GM21619 (cell line): ENCODE results near the gene OBP2B.
"Not testable (repeated sequence)": the region's sequence is repeated elsewhere in the genome, so short reads cannot be mapped to it uniquely, and the experiment has no call there.

Source experiments
- ATAC-seq: cut with Tn5 transposase; IDR thresholded peaks from one replicate; pipeline ENCODE4 v1.9.1; 2021; ENCODE audit not compliant: unreplicated experiment

The OBP2B gene

DNA sequence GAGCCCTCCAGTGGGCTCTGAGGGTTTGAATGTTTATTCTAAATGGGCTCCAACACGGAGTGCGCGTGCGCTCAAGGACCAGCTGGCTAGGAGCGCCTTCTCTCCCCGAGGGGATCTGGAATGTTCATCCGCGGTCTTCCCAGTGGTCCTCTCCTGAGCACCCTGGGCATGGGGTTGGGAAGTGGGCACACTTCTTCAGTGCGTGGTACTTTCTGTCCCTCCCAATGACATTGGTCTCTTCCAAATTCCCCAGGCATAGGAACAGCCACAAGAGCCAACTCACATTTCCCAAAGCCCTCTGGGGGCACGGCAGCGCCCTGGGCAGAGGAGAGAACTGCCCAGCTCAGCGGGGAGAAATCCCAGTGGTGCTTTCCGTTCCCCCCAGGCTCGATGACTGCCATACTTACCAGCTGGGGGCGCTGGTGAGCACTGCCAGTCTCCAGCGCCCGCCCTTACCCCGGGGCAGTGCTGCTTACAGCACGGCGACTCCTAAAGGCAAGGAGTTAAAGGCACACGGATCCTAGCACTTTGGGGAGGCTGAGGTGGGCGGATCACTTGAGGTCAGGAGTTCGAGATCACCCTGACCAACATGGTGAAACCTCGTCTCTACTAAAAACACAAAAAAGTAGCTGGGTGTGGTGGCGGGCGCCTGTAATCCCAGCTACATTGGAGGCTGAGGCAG, 29.9 kb upstream of the OBP2B start:
- ATAC-seq: no peak

DNA sequence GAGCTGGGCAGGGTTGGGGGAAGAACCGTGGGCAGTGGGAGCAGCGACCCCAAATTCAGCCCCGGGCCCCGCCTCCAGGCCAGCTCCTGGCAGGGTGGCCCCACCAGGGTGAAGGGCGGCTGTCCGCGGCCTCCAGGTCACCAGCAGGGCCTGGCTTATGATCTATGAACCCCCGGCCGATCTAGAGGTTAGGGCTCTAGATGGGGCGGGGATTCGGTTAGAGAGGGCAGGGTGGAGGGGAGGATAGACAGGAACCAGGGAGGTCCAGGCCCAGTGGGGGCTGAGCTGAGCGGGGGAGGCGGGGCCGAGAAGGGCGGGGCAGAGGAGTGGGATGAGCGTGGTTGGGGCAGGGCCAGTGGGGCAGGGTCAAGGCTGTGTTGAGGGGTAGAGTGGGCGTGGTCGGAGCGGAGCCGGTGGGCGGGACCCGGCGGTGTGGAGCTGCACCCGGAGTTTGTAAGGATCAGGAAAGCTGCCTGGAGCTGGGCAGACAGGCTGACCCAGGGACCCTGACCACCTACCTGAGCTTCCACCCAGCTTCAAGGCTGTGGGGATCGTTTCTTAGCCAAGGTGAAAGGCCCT, 29.3 kb upstream of the OBP2B start:
- no peak for ATAC-seq

GRCh38 chr9:133237035-133237731, 28.1 kb upstream of the OBP2B start:
- ATAC-seq: no peak

GRCh38 chr9:133236291-133237034, 27.4 kb upstream of the OBP2B start:
- not testable (repeated sequence) for ATAC-seq

GRCh38 chr9:133235549-133236222, 26.6 kb upstream of the OBP2B start:
- no peak for ATAC-seq

GRCh38 chr9:133234577-133235322, 25.7 kb upstream of the OBP2B start:
- ATAC-seq: no peak

DNA sequence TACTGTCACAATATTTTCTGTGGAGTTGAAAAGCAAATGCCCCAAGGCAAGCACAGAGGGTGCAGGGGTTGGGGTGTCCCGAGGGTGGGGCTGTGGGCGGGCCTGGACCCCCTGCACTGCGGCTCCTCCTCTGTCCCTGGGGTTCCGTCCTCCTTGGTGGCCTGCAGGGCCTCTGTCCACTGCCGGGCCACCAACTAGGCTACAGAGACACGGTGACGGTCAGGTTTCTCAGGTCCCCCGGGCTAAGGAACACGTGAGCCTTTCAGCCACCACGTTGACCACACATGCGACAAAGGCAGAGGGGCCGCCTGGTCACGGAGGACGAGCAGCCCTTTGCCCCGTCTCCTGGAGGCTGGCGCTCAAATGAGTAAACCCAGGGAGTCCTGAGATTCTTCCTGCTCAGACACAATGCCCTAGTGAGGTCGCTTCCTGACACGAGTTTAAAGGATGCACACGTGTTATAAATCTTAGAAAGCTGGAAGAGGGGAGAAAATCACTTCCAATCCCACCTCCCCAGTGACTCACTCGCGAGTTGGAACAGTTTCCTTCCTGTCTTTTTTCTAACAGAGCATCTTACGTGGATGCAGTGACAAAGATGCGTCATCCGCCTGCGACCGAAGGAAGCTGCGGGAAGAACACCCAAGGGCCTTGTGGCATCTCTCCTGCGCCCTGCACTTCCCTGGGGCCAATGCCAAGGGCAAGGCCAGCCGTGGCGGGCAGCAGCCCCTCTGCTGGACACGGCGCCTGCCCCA, 24.8 kb upstream of the OBP2B start:
- ATAC-seq: no peak

DNA sequence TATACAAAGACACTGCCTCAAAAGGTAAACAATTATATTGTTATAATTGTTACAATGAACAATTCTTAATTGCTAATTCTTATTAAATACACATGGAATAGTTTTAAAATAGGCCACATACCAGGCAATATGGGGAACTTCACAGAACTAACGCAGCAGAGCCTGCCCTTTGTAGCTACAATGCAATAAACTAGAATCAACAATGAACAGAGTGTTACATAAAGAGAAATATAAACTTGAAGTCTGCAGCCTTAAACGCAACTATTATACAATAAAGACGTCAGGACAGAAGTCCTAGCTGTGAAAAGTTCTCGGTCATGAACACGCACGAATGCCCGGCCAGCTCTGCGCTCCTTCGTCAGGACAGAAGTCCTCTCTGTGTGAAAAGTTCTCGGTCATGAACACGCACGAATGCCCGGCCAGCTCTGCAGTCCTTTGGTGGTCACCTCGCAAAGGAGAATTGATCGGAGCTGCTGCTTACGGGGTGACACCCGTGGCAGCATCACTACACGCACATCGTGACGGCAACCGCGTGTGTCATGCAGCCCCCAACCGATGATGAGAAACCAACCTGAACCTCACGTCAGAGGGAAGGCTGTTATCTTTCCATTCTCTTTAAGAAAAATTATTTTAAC, 23.0 kb upstream of the OBP2B start:
- ATAC-seq: not testable (repeated sequence)

- ATAC-seq: not testable (repeated sequence)
Observed at GRCh38 chr9:133230514-133230913, 21.5 kb upstream of the OBP2B start.

GRCh38 chr9:133230093-133230492, 21.0 kb upstream of the OBP2B start:
- ATAC-seq: no peak

DNA sequence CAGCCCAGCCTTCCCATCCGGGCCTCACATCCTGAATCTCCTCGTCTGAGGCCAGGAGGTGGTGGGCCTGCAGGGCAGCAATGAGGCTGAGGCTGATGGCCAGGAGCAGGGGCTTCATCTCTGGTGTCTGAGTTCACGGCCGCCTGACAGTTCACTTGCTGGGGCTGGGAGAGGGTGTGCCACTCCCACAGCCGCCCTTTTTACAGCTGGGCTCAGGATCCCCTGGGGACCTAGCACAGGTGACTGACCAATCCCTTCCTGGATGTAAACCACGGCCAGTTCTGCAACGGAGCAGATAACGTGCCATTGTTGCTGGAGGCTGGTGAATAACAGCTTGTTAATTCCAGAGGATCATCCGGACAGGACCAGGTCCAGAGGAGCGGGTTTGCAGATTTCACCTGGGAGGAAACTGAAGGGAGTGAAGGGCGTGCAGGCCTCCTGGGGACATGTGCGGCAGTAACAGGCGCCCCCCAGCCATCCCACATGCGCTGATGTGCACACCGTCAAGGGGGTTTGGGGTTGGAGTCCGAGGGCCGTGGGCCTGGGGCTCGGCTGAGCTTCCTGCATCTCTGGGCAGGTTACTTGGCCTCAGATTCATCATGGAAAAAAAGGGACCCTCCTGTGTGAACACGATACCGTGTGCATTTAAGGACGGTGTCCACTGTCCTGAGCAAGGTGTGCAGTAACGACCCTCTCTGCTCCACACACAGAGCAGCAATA, 19.6 kb upstream of the OBP2B start:
- not testable (repeated sequence) for ATAC-seq

DNA sequence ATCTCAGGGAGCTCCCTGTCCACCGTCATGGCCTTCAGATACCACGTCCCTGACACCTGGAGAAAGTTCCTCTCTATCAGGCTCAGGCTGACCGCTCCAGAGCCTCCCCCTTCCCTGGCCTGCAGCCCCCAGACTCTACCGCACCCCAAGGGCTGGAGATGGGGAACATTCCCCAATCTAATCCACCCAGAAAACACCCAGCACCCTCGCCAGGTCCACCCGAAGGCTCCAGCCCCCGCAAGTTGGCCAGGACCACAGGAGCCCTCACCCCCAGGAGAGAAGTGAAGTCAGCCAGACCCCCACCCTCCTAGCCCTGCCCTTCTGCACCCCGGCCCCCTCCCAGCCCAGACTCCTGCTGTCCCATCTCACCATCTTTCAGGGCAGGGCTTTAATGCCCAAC, 18.9 kb upstream of the OBP2B start:
- not testable (repeated sequence) for ATAC-seq

GRCh38 chr9:133227242-133227860, 18.3 kb upstream of the OBP2B start:
- ATAC-seq: no peak

- ATAC-seq: no peak
Observed at GRCh38 chr9:133226219-133227171, 17.4 kb upstream of the OBP2B start.

- no peak for ATAC-seq
Observed at GRCh38 chr9:133225171-133226011, 16.3 kb upstream of the OBP2B start.

DNA sequence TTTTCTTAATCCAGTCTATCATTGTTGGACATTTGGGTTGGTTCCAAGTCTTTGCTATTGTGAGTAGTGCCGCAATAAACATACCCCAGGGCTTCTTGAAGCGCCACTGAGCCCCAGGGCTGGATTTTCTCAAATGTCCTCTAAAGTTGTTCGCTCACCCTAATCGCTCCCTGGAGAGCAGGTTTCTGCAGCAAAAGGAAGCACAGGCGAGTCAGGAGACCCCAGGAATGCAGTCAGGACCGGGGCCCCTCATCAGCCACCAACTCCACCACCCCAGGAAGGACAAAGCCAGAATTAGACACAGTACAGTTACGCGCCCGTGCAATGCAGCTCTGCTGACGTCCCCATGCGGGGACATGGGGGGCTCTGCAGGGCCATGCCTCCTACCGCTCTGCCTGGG, 15.7 kb upstream of the OBP2B start:
- no peak for ATAC-seq
